Stimulated activated CD8-positive, alpha-beta memory T cell treated with anti-CD3 and anti-CD28 coated beads, Interleukin-4, amount 100 ng/mL, for 1 hour (primary cell): Measurements from ENCODE around the gene PTPRG.
"Not testable (repeated sequence)": the region's sequence is repeated elsewhere in the genome, so short reads cannot be mapped to it uniquely, and the experiment has no call there.

Experiments used
- DNase-seq, 2 donors: peaks; one replicate each; pipeline ENCODE4 v3.0.0-alpha.2; 2020; ENCODE audit warnings: low read depth in 2 of 2, low spot score in 1 of 2

PTPRG gene

GRCh38 chr3:62035402-62036057 is 474.2 kb downstream of the PTPRG start:
- no peak for DNase-seq

GRCh38 chr3:62036726-62037125 is 475.4 kb downstream of the PTPRG start:
- DNase-seq, result no peak

GRCh38 chr3:62038798-62039197 is 477.4 kb downstream of the PTPRG start:
- DNase-seq, result not testable (repeated sequence)

GRCh38 chr3:62039586-62039985 is 478.2 kb downstream of the PTPRG start:
- no peak for DNase-seq

- no peak for DNase-seq
Observed at GRCh38 chr3:62041681-62042080, 480.3 kb downstream of the PTPRG start.

GRCh38 chr3:62044874-62045411 is 483.6 kb downstream of the PTPRG start:
- no peak for DNase-seq

- no peak for DNase-seq
Observed at GRCh38 chr3:62046326-62046725, 485.0 kb downstream of the PTPRG start.

GRCh38 chr3:62048577-62048976 is 487.2 kb downstream of the PTPRG start:
- DNase-seq, result no peak

GRCh38 chr3:62049033-62049432 is 487.7 kb downstream of the PTPRG start:
- no peak for DNase-seq

- no peak for DNase-seq
Observed at GRCh38 chr3:62051506-62051905, 490.1 kb downstream of the PTPRG start.

GRCh38 chr3:62052331-62052730 is 491.0 kb downstream of the PTPRG start:
- no peak for DNase-seq

GRCh38 chr3:62056658-62057057 is 495.3 kb downstream of the PTPRG start:
- DNase-seq, result no peak

GRCh38 chr3:62057339-62058047 is 496.1 kb downstream of the PTPRG start:
- no peak for DNase-seq

GRCh38 chr3:62065985-62066693 is 504.8 kb downstream of the PTPRG start:
- DNase-seq, result no peak

- no peak for DNase-seq
Observed at GRCh38 chr3:62068337-62068736, 507.0 kb downstream of the PTPRG start.

GRCh38 chr3:62070891-62071290 is 509.5 kb downstream of the PTPRG start:
- no peak for DNase-seq

GRCh38 chr3:62073038-62073437 is 511.7 kb downstream of the PTPRG start:
- no peak for DNase-seq

GRCh38 chr3:62084558-62084957 is 523.2 kb downstream of the PTPRG start:
- no peak for DNase-seq

- no peak for DNase-seq
Observed at GRCh38 chr3:62088472-62089104, 527.2 kb downstream of the PTPRG start.

GRCh38 chr3:62090066-62090465 is 528.7 kb downstream of the PTPRG start:
- no peak for DNase-seq

- no peak for DNase-seq
Observed at GRCh38 chr3:62090519-62090918, 529.1 kb downstream of the PTPRG start.
